Measurements from ENCODE around the gene SLC38A8. TPM values are rescaled to one million over a fixed set of nuclear protein-coding genes. Genes with fewer than 3 reads are reported as not detected.

Gene SLC38A8
- total RNA-seq, 4 donors from 2014 or later = not detected

- Histone ChIP-seq H3K4me1 (peaks cover 0 to 14% (median 0%) of the 10 kb centered on the region in 3 donors), H3K36me3 (peaks cover 0 to 79% of the 10 kb centered on the region in 2 donors), H3K4me3 (no peak overlapping the region), H3K27ac (no peak overlapping the region), H3K9me3 (no peaks in the 10 kb centered on the region), H3K27me3 (no peaks in the 10 kb centered on the region)
- WGBS, 2 donors (ENCODE audit: low coverage in 1 of 2) = 100% methylated on average over 1 to 4 of the region's 9 CpGs
- ATAC-seq = no peak
- no peak for TF ChIP-seq CTCF (IDR thresholded peaks at IDR 0.05)
Observed at GRCh38 chr16:84050316-84050715, 7.7 kb upstream of the SLC38A8 start.

GRCh38 chr16:84049403-84050060 is 6.9 kb upstream of the SLC38A8 start:
- Histone ChIP-seq H3K4me3 (no peak overlapping the region), H3K27me3 (no peaks in the 10 kb centered on the region), H3K4me1 (peaks cover 0 to 8% (median 0%) of the 10 kb centered on the region in 3 donors), H3K36me3 (peaks cover 0 to 71% of the 10 kb centered on the region in 2 donors), H3K27ac (no peak overlapping the region), H3K9me3 (no peaks in the 10 kb centered on the region)
- peak; percentile 31 for ATAC-seq
- TF ChIP-seq CTCF (IDR thresholded peaks at IDR 0.05) (no peak), EP300 (IDR thresholded peaks at IDR 0.05) (no peak)
- WGBS, 2 donors (ENCODE audit: low coverage in 1 of 2) = 71% methylated on average over 1 of the region's 13 CpGs; no CpG with 5 or more reads in 1 of the 2 donors

GRCh38 chr16:84048871-84049270 is 6.3 kb upstream of the SLC38A8 start:
- no peak overlapping the region for H3K27ac ChIP-seq
- H3K9me3 ChIP-seq = no peaks in the 10 kb centered on the region
- no peak for ATAC-seq
- no peak for TF ChIP-seq POLR2AphosphoS5 (IDR thresholded peaks at IDR 0.05)
- no peak for TF ChIP-seq EP300 (IDR thresholded peaks at IDR 0.05)
- TF ChIP-seq CTCF (IDR thresholded peaks at IDR 0.05) = no peak
- no peak for TF ChIP-seq POLR2A (IDR thresholded peaks at IDR 0.05)
- H3K27me3 ChIP-seq = no peaks in the 10 kb centered on the region
- H3K4me3 ChIP-seq = no peak overlapping the region
- peaks cover 0 to 8% (median 0%) of the 10 kb centered on the region in 3 donors for H3K4me1 ChIP-seq
- 100% methylated on average over 2 of the region's 13 CpGs; no CpG with 5 or more reads in 1 of the 2 donors for WGBS, 2 donors (ENCODE audit: low coverage in 1 of 2)
- H3K36me3 ChIP-seq = peaks cover 0 to 65% of the 10 kb centered on the region in 2 donors

- H3K4me3 ChIP-seq = no peak overlapping the region
- H3K27me3 ChIP-seq = peaks cover 2% of the 10 kb centered on the region
- peaks cover 0 to 59% of the 10 kb centered on the region in 2 donors for H3K36me3 ChIP-seq
- H3K9me3 ChIP-seq = no peaks in the 10 kb centered on the region
- TF ChIP-seq POLR2A (IDR thresholded peaks at IDR 0.05) = no peak
- TF ChIP-seq CTCF (IDR thresholded peaks at IDR 0.05) = no peak
- TF ChIP-seq POLR2AphosphoS5 (IDR thresholded peaks at IDR 0.05) = no peak
- TF ChIP-seq EP300 (IDR thresholded peaks at IDR 0.05) = no peak
- ATAC-seq = no peak
- peaks cover 0 to 8% (median 0%) of the 10 kb centered on the region in 3 donors for H3K4me1 ChIP-seq
- no peak overlapping the region for H3K27ac ChIP-seq
- 46 to 77% methylated on average over 5 to 6 of the region's 7 CpGs for WGBS, 2 donors (ENCODE audit: low coverage in 1 of 2)
Observed at GRCh38 chr16:84048270-84048669, 5.7 kb upstream of the SLC38A8 start.

- H3K27me3 ChIP-seq = peaks cover 9% of the 10 kb centered on the region
- H3K4me1 ChIP-seq = peaks cover 0 to 8% (median 0%) of the 10 kb centered on the region in 3 donors
- H3K36me3 ChIP-seq = peaks cover 0 to 52% of the 10 kb centered on the region in 2 donors
- 84% methylated on average over 2 of the region's 6 CpGs; no CpG with 5 or more reads in 1 of the 2 donors for WGBS, 2 donors (ENCODE audit: low coverage in 1 of 2)
- no peak overlapping the region for H3K27ac ChIP-seq
- H3K4me3 ChIP-seq = no peak overlapping the region
- no peak for ATAC-seq
- H3K9me3 ChIP-seq = no peaks in the 10 kb centered on the region
- no peak for TF ChIP-seq CTCF (IDR thresholded peaks at IDR 0.05)
- TF ChIP-seq POLR2A (IDR thresholded peaks at IDR 0.05) = no peak
Observed at GRCh38 chr16:84047626-84048025, 5.0 kb upstream of the SLC38A8 start.
